ENCODE results near the gene UQCRQ.
"Not testable (repeated sequence)": the region's sequence is repeated elsewhere in the genome, so short reads cannot be mapped to it uniquely, and the experiment has no call there.

UQCRQ gene

GRCh38 chr5:132834057-132834456 is 32.4 kb upstream of the UQCRQ start:
- DNase-seq = no peak

GRCh38 chr5:132836852-132837251 is 29.6 kb upstream of the UQCRQ start:
- DNase-seq = no peak

GRCh38 chr5:132837868-132838267 is 28.6 kb upstream of the UQCRQ start:
- no peak for DNase-seq

GRCh38 chr5:132838516-132839282 is 27.7 kb upstream of the UQCRQ start:
- DNase-seq = no peak

GRCh38 chr5:132839426-132840301 is 26.8 kb upstream of the UQCRQ start:
- no peak for DNase-seq

GRCh38 chr5:132840313-132840712 is 26.1 kb upstream of the UQCRQ start:
- no peak for DNase-seq

- no peak for DNase-seq
These were observed 25.5 kb upstream of the UQCRQ start for GRCh38 chr5:132840896-132841295.

GRCh38 chr5:132841305-132841704 is 25.1 kb upstream of the UQCRQ start:
- DNase-seq = no peak

GRCh38 chr5:132848270-132848669 is 18.2 kb upstream of the UQCRQ start:
- DNase-seq = no peak

- DNase-seq = no peak
These were observed 17.1 kb upstream of the UQCRQ start for GRCh38 chr5:132849347-132849746.

GRCh38 chr5:132850066-132850465 is 16.4 kb upstream of the UQCRQ start:
- no peak for DNase-seq

- DNase-seq = no peak
These were observed 13.1 kb upstream of the UQCRQ start for GRCh38 chr5:132853323-132853722.

- no peak for DNase-seq
These were observed 12.7 kb upstream of the UQCRQ start for GRCh38 chr5:132853790-132854189.

- no peak for DNase-seq
These were observed 12.1 kb upstream of the UQCRQ start for GRCh38 chr5:132854301-132854700.

- DNase-seq = not testable (repeated sequence)
These were observed 11.4 kb upstream of the UQCRQ start for GRCh38 chr5:132854992-132855391.

- DNase-seq = no peak
These were observed 10.4 kb upstream of the UQCRQ start for GRCh38 chr5:132856011-132856410.

GRCh38 chr5:132859889-132860437 is 6.5 kb upstream of the UQCRQ start:
- DNase-seq = no peak

- no peak for DNase-seq
These were observed 5.7 kb upstream of the UQCRQ start for GRCh38 chr5:132860742-132861141.

- DNase-seq = no peak
These were observed 637 bp upstream of the UQCRQ start for GRCh38 chr5:132865668-132866341.

- DNase-seq = no peak
These were observed 607 bp downstream of the UQCRQ start for GRCh38 chr5:132867046-132867451.

GRCh38 chr5:132868754-132869153 is 2.3 kb downstream of the UQCRQ start:
- no peak for DNase-seq

GRCh38 chr5:132870801-132871200 is 4.4 kb downstream of the UQCRQ start:
- no peak for DNase-seq

Measured in activated CD4-positive, CD25-positive, alpha-beta regulatory T cell (primary cell).